GM19035 (cell line): ENCODE data around the gene SLC38A10.

Source experiments
- ATAC-seq: cut with Tn5 transposase; IDR thresholded peaks from one replicate; pipeline ENCODE4 v1.9.1; 2021; ENCODE audit not compliant: unreplicated experiment

Gene SLC38A10

GRCh38 chr17:81279278-81280275 lies 15.5 kb downstream of the SLC38A10 start:
- no peak for ATAC-seq

GRCh38 chr17:81278831-81279230 lies 16.3 kb downstream of the SLC38A10 start:
- no peak for ATAC-seq

- ATAC-seq = no peak
These were observed 17.0 kb downstream of the SLC38A10 start for GRCh38 chr17:81277946-81278693.

GRCh38 chr17:81277421-81277820 lies 17.7 kb downstream of the SLC38A10 start:
- ATAC-seq = no peak

- ATAC-seq = no peak
These were observed 18.3 kb downstream of the SLC38A10 start for GRCh38 chr17:81276781-81277180.

GRCh38 chr17:81274471-81274855 lies 20.6 kb downstream of the SLC38A10 start:
- no peak for ATAC-seq

GRCh38 chr17:81273698-81274470 lies 21.2 kb downstream of the SLC38A10 start:
- ATAC-seq = no peak

- no peak for ATAC-seq
These were observed 22.5 kb downstream of the SLC38A10 start for GRCh38 chr17:81272616-81273015.

- ATAC-seq = no peak
These were observed 23.9 kb downstream of the SLC38A10 start for GRCh38 chr17:81271226-81271625.

- no peak for ATAC-seq
These were observed 24.8 kb downstream of the SLC38A10 start for GRCh38 chr17:81270279-81270678.

GRCh38 chr17:81267390-81268067 lies 27.6 kb downstream of the SLC38A10 start:
- no peak for ATAC-seq

GRCh38 chr17:81265576-81265975 lies 29.5 kb downstream of the SLC38A10 start:
- no peak for ATAC-seq

GRCh38 chr17:81264640-81265039 lies 30.5 kb downstream of the SLC38A10 start:
- no peak for ATAC-seq

GRCh38 chr17:81263371-81264181 lies 31.5 kb downstream of the SLC38A10 start:
- ATAC-seq = no peak

GRCh38 chr17:81261582-81262336 lies 33.3 kb downstream of the SLC38A10 start:
- no peak for ATAC-seq

- no peak for ATAC-seq
These were observed 34.0 kb downstream of the SLC38A10 start for GRCh38 chr17:81261096-81261495.

GRCh38 chr17:81260641-81261040 lies 34.5 kb downstream of the SLC38A10 start:
- ATAC-seq = no peak

GRCh38 chr17:81260171-81260570 lies 34.9 kb downstream of the SLC38A10 start:
- ATAC-seq = no peak

GRCh38 chr17:81259058-81259605 lies 36.0 kb downstream of the SLC38A10 start:
- no peak for ATAC-seq
